Stimulated activated CD4-positive, alpha-beta T cell treated with anti-CD3 and anti-CD28 coated beads, Interleukin-12 subunit alpha, Interleukin-12 subunit beta, amount 100 ng/mL, for 48 hours (primary cell): ENCODE data around the gene STARD10.
A peak's percentile ranks its signal among the peaks of the same experiment; 100 is the strongest.

Source experiments
- DNase-seq, 3 donors: peaks; one replicate each; pipeline ENCODE4 v3.0.0-alpha.2; 2020; ENCODE audit warnings: low read depth in 2 of 3, low spot score in 1 of 3

STARD10 gene

DNA sequence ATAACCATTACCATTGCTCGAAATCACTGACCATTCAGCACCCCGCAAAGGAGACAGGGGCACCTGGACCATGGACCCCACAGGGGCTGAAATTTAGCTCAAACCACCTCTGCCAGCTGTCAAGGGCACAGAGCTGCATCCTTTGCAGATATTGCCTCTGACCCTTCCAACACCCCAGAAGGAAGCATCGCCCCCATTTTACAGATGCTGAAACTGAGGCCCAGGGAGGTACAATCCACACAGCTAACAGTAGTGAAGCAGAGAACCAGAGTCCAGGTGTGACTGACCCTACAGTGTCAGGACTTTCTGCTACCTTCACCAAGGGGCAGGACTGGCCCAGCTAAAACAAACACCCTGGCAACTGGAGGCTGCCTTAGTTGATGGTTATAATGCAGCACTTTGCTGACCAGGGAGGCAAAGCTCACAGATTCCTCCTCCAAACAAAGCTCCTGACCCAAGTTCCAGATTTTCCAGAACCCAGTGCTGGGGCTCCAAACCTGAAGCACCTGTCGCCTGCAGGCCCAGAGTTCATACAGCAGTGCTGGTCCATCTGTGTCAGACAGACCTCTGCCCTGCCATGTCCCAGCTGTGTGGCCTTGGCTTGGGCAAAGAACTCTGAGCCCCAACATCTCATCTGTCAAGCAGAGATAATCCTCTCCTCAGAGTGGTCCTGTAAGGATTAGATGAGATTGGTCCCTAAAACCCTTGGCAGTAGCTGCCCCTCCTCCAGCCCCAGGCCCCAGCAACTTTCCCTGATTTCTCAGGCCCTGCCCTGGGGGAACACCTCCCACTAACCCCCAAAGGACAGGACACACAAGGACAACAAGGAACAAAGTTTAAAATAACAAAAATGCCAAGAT lies 26.4 kb downstream of the STARD10 start:
- no peak for DNase-seq

DNA sequence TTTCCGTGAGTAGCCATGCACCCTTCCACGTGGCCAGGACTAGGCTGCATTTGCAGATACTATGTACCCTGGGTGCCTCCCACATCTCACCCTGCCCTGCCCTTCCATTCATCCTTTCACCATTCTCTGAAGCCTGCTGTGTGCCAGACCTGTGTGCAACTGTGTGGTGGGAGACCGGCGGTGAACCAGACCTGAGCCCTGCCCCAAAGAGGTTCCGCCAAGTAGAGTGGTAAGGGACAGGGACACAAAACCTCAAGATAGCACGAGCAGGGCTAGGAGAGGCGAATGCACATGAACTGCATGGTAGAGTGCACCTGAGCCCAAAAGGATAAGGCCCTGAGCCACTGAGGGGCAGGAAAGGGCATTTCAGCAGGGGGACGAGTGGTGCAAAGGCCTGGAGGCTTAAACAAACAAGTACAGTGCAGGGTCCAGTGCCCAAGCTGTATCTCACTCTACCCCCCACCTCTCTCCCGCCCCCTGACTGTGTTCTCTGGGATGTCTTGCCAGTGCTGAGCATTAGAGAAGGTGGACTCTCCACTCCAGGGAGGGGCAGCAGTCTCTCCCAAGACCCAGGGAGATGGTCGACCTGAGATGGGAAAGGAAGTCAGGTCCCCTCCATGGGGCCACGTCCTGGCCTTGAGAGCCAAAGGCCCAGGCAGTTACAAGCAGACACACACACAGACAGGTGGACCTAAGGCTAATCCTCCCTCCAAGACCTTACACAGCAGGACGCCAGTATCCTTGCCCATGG lies 27.5 kb downstream of the STARD10 start:
- no peak for DNase-seq

- no peak for DNase-seq
Measured at GRCh38 chr11:72764503-72764902, 29.3 kb downstream of the STARD10 start.

DNA sequence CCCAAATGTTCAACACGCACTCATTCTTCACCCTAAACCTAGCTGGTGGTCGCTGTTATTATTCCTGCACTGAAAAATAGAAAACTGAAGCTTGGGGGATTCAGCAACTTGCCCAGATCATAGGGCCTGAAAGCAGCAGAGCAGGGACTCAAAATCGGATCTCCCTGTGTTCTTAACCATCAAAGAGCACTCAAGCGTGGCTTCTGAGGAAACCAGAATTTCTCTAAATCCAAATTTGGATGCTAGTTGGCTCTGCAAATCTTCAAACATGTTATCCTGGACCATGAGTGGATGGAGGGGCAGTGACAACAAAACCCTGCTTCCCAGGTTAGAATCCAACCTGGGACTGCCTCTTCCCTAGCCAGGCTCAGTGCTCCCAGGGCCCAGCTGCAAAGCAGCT lies 30.0 kb downstream of the STARD10 start:
- DNase-seq: no peak

GRCh38 chr11:72762641-72763304 lies 31.1 kb downstream of the STARD10 start:
- peak in 1 of 3 donors; percentile 21 for DNase-seq

GRCh38 chr11:72760539-72761405 lies 33.1 kb downstream of the STARD10 start:
- DNase-seq: no peak

- no peak for DNase-seq
Measured at GRCh38 chr11:72759468-72759985, 34.3 kb downstream of the STARD10 start.

GRCh38 chr11:72758690-72759389 lies 35.0 kb downstream of the STARD10 start:
- DNase-seq: no peak

- no peak for DNase-seq
Measured at GRCh38 chr11:72758304-72758689, 35.5 kb downstream of the STARD10 start.

DNA sequence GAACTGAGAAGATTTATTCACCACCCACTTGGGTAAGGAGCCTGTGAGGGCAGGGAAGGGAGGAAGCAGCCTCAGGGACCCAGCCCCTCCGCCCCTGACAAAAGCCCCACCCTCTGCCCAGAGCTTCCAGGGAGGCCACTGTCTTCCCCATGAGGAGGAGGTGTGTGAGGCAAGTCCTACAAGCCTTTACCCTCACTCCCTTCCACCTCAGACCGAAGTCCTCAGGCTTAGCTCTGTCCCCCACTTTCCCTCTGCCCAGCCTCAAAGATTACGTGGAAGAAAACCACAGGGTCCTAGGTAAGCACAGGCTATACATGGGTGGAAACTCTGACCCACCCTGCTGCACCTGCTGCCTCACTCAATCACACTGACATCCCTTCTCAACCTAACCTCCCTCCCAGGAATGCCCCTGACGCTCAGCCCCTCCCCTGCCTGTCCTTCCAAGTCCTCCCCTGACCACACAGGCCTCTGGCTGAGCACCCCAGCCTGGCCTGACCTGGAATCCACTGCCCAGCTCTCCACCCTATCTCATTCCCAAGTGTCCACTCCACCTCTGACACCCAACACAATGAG lies 38.0 kb downstream of the STARD10 start:
- DNase-seq: no peak

GRCh38 chr11:72754544-72755155 lies 39.2 kb downstream of the STARD10 start:
- DNase-seq: no peak

GRCh38 chr11:72754149-72754543 lies 39.7 kb downstream of the STARD10 start:
- no peak for DNase-seq

GRCh38 chr11:72753341-72754148 lies 40.3 kb downstream of the STARD10 start:
- DNase-seq: no peak

- DNase-seq: peak; percentile 37 to 68 (median 58)
Measured at GRCh38 chr11:72752088-72752914, 41.5 kb downstream of the STARD10 start, which contains the start of gene ARAP1. Gene ARAP1, minus strand, starts transcription at chr11:72752408. Its CDS starts 25,280 bp downstream, at chr11:72727128.

DNA sequence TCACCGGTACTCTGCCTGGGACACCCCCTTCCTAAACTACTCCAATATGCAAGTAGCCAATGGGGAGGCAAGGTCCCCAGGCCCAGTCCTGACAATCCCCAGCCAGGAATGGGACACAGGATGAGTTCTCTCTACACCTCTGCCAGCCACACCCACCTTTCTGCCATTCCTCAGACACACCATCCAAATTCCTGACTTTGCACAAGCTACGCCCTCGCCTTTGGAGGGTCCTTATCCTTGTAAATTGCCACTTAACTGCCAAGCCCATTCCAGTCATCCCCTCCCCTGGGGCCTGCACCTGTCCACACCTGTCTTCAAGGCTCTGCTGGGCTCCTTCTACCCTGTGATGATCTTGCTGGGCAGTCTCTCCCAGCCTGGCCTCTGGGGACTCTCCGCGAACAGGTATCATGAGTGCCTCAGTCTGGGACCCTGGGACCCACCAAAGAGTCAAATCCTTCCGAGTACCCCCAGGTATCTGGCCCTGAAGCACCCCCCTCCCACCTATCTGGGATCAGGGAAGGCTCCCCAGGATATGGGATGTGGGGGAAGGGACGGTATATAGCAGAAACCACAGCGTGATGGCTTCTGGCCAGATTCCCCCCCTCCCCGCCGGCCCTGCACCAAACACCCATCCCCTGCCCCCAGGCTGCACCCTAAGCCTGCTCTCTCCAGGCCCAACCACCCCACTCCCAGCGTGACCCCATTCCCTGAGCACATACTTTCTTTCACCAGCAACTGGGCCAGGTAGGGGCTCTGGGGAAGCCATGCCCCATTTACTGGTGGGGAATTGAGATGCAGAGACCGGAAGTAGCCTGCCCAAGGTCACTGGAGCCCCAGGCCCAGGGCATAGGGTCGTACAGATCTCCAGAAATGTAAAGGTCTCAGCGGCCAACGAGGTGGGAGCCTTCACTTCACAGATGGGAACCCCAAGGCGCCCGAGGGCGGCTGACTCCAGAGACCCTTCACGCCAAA lies 42.4 kb downstream of the STARD10 start:
- DNase-seq: no peak

DNA sequence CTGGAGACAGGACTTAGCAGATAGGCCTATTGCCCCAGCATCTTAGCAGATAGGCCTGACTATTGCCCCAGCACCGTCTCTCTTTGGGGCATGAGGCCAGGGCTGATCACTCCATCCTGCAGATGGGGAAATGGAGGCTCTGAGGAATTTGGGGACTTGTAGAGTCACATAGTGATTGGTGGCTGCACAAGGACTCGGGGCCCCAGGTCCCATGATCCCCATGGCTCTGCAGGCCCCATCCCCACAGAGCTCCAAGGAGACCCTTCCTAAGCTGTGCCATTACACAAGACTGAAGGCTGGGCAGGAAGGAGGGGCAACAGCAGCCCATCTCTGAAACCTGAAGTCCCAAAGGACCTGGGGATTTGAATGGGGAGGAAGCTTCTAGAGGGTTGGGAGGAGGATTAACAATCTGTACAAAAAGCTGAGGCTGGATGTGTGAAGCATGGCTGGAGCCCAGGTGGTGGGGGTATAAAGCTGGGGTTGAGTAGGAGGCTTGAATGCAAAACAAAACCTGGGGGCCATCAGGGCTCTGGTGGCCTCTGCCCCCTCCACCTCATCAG lies 43.2 kb downstream of the STARD10 start:
- DNase-seq: no peak
